H1 (cell line): Measurements from ENCODE around the gene ITGA4. TPM values are rescaled to one million over a fixed set of nuclear protein-coding genes. Genes with fewer than 3 reads are reported as not detected.

Source experiments
- CHD7 ChIP-seq: fragments of 300-600 bp; sonication (generic); IDR thresholded peaks from 2 replicates; pipeline ENCODE4 v1.7.1; 2012; ENCODE audit warnings: low read length, moderate library complexity, mild to moderate bottlenecking, inconsistent platforms; ENCODE audit not compliant: insufficient replicate concordance
- polyA plus RNA-seq, 7 experiments: library from polyadenylated mRNA; depleted of rRNA in 3 of 7; stranded (reverse) in 5 of 7; unstranded in 2 of 7; fragments of >200 nt in 5 of 7; fragments of 200-250 nt in 2 of 7; gene quantifications; 1 replicate in 5 of 7; 2 replicates in 1 of 7; 4 replicates in 1 of 7; pipeline versions ENCODE4 v1.2.1 to v1.2.3, GENCODE V29; 2011 to 2013; ENCODE audit warnings: missing spikeins in 2 of 7, mixed read lengths in 2 of 7
- total RNA-seq: library from RNA; stranded (reverse); fragmentation: NEBNext Ultra II Directional; extraction: Animal tissue kit (Norgen Biotek cat#: 25700); gene quantifications from 2 replicates; pipeline ENCODE4 v1.2.1, GENCODE V29; 2021

ITGA4 gene
- total and polyA plus RNA-seq, 2 of the 8 experiments (the other 6 are each of a cell fraction or from before 2014, with no cell fraction given) = 0.60 to 2.1 TPM

- no peak for TF ChIP-seq CHD7
- TF ChIP-seq, all 59 proteins: peak for 0
Observed at GRCh38 chr2:181468811-181469210, 11.6 kb downstream of the ITGA4 start (continued).
